Endothelial cell of umbilical vein (primary cell): ENCODE data around the gene PRIM2. TPM values are rescaled to one million over a fixed set of nuclear protein-coding genes. Genes with fewer than 3 reads are reported as not detected.

Experiments
- BruUV-seq: library from RNA; stranded (reverse); fragments of 400-500 nt; replicated peaks from 2 replicates; lab custom pipeline; 2021; lab: Mats Ljungman, UMichigan
- CTCF ChIA-PET: fragments of 300-600, 350-600 bp; sonication (Branson Sonifier 250); formaldehyde crosslinking; loops from one replicate; lab custom pipeline; 2021; ENCODE audit warnings: antibody characterized with exemption, inconsistent platforms; lab: Charles Lee
- POLR2A ChIA-PET: fragments of 300-600, 350-600 bp; sonication (Branson Sonifier 250); formaldehyde crosslinking; loops from one replicate; lab custom pipeline; 2021; ENCODE audit warnings: antibody characterized with exemption, inconsistent platforms; lab: Charles Lee
- DNase-seq: peaks from one replicate; pipeline ENCODE4 v3.0.0-alpha.2; 2011; ENCODE audit warnings: low read depth, low spot score
- FAIRE-seq: peaks from 2 replicates; lab custom pipeline; 2011; peaks lifted over from hg19 to GRCh38; lab: Jason Lieb, UNC
- H2AFZ ChIP-seq: 2 replicates; pipeline ENCODE4 v1.6.0; 2012; ENCODE audit warnings: low read depth, low read length, control low read depth, inconsistent platforms
- H3K27ac ChIP-seq: 2 replicates; pipeline ENCODE4 v1.5.1; 2011; ENCODE audit warnings: low read depth, mild to moderate bottlenecking, control low read depth, low read length, moderate library complexity; ENCODE audit not compliant: insufficient read depth
- H3K27me3 ChIP-seq, 2 experiments: 2 replicates each; pipeline versions ENCODE4 v1.6.0 to v1.6.1; 2011; ENCODE audit warnings: low read length in 2 of 2, mixed read lengths in 1 of 2; ENCODE audit not compliant: control insufficient read depth in 2 of 2, insufficient read depth in 2 of 2
- H3K36me3 ChIP-seq, 2 experiments: 2 replicates in 1 of 2; 3 replicates in 1 of 2; pipeline ENCODE4 v1.5.1; 2011; ENCODE audit warnings: low read length in 2 of 2, mild to moderate bottlenecking in 1 of 2, moderate library complexity in 1 of 2; ENCODE audit not compliant: control insufficient read depth in 2 of 2, insufficient read depth in 2 of 2; ENCODE audit errors: extremely low read depth in 1 of 2
- H3K4me1 ChIP-seq: 3 replicates; pipeline ENCODE4 v1.5.1; 2011; ENCODE audit warnings: mild to moderate bottlenecking, low read length; ENCODE audit not compliant: control insufficient read depth, insufficient read depth; ENCODE audit errors: extremely low read depth
- H3K4me2 ChIP-seq: 2 replicates; pipeline ENCODE4 v1.6.1; 2011; ENCODE audit warnings: low read length, control low read depth, mixed read lengths; ENCODE audit not compliant: insufficient read depth
- H3K4me3 ChIP-seq, 3 experiments: fragments of 200-600 bp in 1 of 3; sonication (generic), shearing (Covaris generic) in 1 of 3; replicated peaks in 1 of 3; 2 replicates each; pipeline ENCODE4 v1.5.1; 2011 to 2016; ENCODE audit warnings: control low read depth in 3 of 3, low read length in 3 of 3, mild to moderate bottlenecking in 2 of 3, inconsistent platforms in 1 of 3, low read depth in 1 of 3, moderate library complexity in 1 of 3; ENCODE audit not compliant: insufficient read depth in 1 of 3
- H3K79me2 ChIP-seq: 2 replicates; pipeline ENCODE4 v1.6.0; 2012; ENCODE audit warnings: low read length, inconsistent platforms; ENCODE audit not compliant: control insufficient read depth, insufficient read depth
- H3K9ac ChIP-seq: replicated peaks from 2 replicates; pipeline ENCODE3; 2011; ENCODE audit warnings: low read length, control low read depth; ENCODE audit not compliant: insufficient read depth; ENCODE audit errors: extremely low read depth
- H3K9me1 ChIP-seq: replicated peaks from 3 replicates; pipeline ENCODE4 v1.6.0; 2011; ENCODE audit warnings: mild to moderate bottlenecking, low read length; ENCODE audit not compliant: control insufficient read depth, insufficient read depth; ENCODE audit errors: extremely low read depth
- H3K9me3 ChIP-seq: replicated peaks from 2 replicates; pipeline ENCODE4 v1.5.1; 2012; ENCODE audit warnings: low read length, inconsistent platforms; ENCODE audit not compliant: control insufficient read depth, insufficient read depth
- H4K20me1 ChIP-seq: replicated peaks from 2 replicates; pipeline ENCODE3; 2011; ENCODE audit warnings: mild to moderate bottlenecking, low read length; ENCODE audit not compliant: control insufficient read depth, insufficient read depth; ENCODE audit errors: extremely low read depth
- EZH2 ChIP-seq: IDR thresholded peaks from 2 replicates; pipeline ENCODE4 v1.6.1; 2012; ENCODE audit warnings: borderline replicate concordance, low read depth, mild to moderate bottlenecking, moderate library complexity, low read length, inconsistent platforms; ENCODE audit not compliant: severe bottlenecking
- FOS ChIP-seq: IDR thresholded peaks from 2 replicates; pipeline ENCODE4 v1.6.1; 2011; ENCODE audit warnings: mild to moderate bottlenecking, low read length, moderate library complexity, borderline replicate concordance; ENCODE audit not compliant: insufficient read depth
- GATA2 ChIP-seq: IDR thresholded peaks from 2 replicates; pipeline ENCODE4 v1.7.0; 2011; ENCODE audit warnings: low read depth, mild to moderate bottlenecking, moderate library complexity, mixed read lengths, low read length; ENCODE audit not compliant: insufficient read length, insufficient read depth
- JUN ChIP-seq: IDR thresholded peaks from 2 replicates; pipeline ENCODE4 v1.6.1; 2011; ENCODE audit warnings: borderline replicate concordance, low read depth; ENCODE audit not compliant: insufficient read length, insufficient read depth
- MYC ChIP-seq: IDR thresholded peaks from one replicate; pipeline ENCODE4 v1.6.1; 2011; ENCODE audit warnings: mild to moderate bottlenecking, low read depth, low read length
- POLR2A ChIP-seq: IDR thresholded peaks from 2 replicates; pipeline ENCODE4 v1.6.1; 2012; ENCODE audit warnings: low read depth, mild to moderate bottlenecking, control low read depth, low read length
- POLR2AphosphoS5 ChIP-seq: IDR thresholded peaks from 2 replicates; pipeline ENCODE4 v1.6.1; 2012; ENCODE audit warnings: low read depth, mild to moderate bottlenecking, control low read depth, low read length, moderate library complexity; ENCODE audit not compliant: insufficient read depth
- dilution Hi-C: fragments of 300-500 bp; cut with MboI; formaldehyde crosslinking; loops from one replicate; pipeline ENCODE4 v1.15.0; 2019; ENCODE audit warnings: low sequenced_read_pairs; ENCODE audit not compliant: extremely low pct_ligation_motif_present
- intact Hi-C: fragments of 100-400 bp; cut with micrococcal nuclease; formaldehyde crosslinking; loops from one replicate; pipeline ENCODE4 v1.10.0; 2022
- polyA plus RNA-seq, 4 experiments: library from polyadenylated mRNA; depleted of rRNA in 3 of 4; stranded (reverse) in 3 of 4; unstranded in 1 of 4; fragments of >200 nt; gene quantifications; 2 replicates each; pipeline versions ENCODE4 v1.2.1 to v1.2.3, GENCODE V29; 2011 to 2012; ENCODE audit warnings: missing spikeins in 1 of 4
- total RNA-seq: library from RNA; stranded (reverse); gene quantifications from 2 replicates; pipeline ENCODE4 v1.2.3, GENCODE V29; 2021
- TF ChIP-seq, protein P1 (sequence below): IDR thresholded peaks from 2 replicates; pipeline ENCODE4 v1.6.1; 2011; ENCODE audit not compliant: insufficient read depth, insufficient read length
- TF ChIP-seq, protein P2 (sequence below), 2 donors: IDR thresholded peaks; 1 replicate in 1 of 2; 2 replicates in 1 of 2; pipeline ENCODE4 v1.5.1; 2011; ENCODE audit warnings: low read length in 2 of 2, mild to moderate bottlenecking in 2 of 2, moderate library complexity in 2 of 2, control low read depth in 1 of 2, inconsistent platforms in 1 of 2, low read depth in 1 of 2; ENCODE audit not compliant: insufficient read depth in 1 of 2; ENCODE audit errors: extremely low read depth in 1 of 2

PRIM2 gene
- total and polyA plus RNA-seq, 2 donors (not counting 3 experiments of a cell fraction or from before 2014, with no cell fraction given): 5.3 to 21.0 TPM

DNA sequence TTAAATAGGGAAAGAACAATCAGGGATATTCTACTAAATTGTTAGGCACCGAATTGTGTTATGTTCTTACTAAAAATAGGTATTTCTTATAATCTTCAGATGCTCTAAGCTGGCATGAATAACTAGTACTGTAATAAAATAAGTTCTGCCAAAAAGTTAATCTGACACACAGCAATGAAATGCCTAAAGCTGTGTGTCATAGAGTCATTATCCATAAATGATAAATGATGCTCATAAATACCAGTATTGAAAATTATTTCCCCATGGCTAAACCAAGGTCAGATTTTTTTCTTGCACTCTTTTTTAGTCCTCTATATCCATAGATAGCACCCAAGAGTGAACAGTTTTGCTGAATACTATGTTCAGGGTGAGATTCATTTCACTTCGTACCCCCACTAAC, 11.7 kb upstream of the PRIM2 start:
- Histone ChIP-seq H3K79me2 (no peaks in the 10 kb centered on the region), H3K27me3 (peaks cover 0 to 3% of the 10 kb centered on the region in 2 experiments), H3K9me1 (no peaks in the 10 kb centered on the region), H2AFZ (no peak overlapping the region), H3K4me1 (no peaks in the 10 kb centered on the region), H3K9ac (no peak overlapping the region), H3K27ac (no peak overlapping the region), H3K36me3 (no peaks in the 10 kb centered on the region), H4K20me1 (no peaks in the 10 kb centered on the region), H3K4me3 (no peak overlapping the region), H3K4me2 (no peak overlapping the region), H3K9me3 (no peaks in the 10 kb centered on the region)
- no TSS peak for BruUV-seq
- DNase-seq: no peak
- ChIA-PET POLR2A (no interaction called here), CTCF (interaction anchor here (0.6 to 1.4 kb wide), 4 partner anchors 8 to 210 kb away, joined by 3 to 5 read pairs (median 4); no protein-coding TSS in a partner anchor)
- no peak for TF ChIP-seq JUN
- no peak for FAIRE-seq
- dilution Hi-C loops (loop anchor here (25.0 kb wide), 1 partner anchor 693 kb away; no protein-coding TSS in a partner anchor), intact Hi-C loops (no loop called here)

DNA sequence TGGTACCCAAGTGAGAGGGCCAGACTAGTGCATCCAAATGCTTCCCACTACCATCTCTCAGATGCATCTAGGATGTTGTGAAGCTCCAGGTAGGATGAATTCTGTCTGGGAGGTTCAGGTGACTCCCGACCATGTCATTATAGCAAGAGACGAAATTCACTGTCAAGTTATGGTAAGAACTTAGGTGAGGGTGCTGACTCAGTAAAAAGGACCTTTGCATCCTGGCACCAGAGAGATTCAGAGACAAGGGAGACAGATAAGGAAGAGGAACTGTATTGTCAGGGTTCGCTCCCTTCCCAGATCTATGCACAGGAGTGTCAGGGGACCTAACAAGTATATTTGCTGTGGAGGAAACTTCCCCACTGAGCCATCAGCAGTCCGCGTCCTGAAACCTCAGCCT, 11.2 kb upstream of the PRIM2 start:
- no peak for TF ChIP-seq POLR2A
- TF ChIP-seq GATA2: no peak
- TF ChIP-seq, protein P1, sequence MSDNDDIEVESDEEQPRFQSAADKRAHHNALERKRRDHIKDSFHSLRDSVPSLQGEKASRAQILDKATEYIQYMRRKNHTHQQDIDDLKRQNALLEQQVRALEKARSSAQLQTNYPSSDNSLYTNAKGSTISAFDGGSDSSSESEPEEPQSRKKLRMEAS: no peak
- TF ChIP-seq EZH2: no peak
- no peak for TF ChIP-seq POLR2AphosphoS5
- TF ChIP-seq, protein P2, sequence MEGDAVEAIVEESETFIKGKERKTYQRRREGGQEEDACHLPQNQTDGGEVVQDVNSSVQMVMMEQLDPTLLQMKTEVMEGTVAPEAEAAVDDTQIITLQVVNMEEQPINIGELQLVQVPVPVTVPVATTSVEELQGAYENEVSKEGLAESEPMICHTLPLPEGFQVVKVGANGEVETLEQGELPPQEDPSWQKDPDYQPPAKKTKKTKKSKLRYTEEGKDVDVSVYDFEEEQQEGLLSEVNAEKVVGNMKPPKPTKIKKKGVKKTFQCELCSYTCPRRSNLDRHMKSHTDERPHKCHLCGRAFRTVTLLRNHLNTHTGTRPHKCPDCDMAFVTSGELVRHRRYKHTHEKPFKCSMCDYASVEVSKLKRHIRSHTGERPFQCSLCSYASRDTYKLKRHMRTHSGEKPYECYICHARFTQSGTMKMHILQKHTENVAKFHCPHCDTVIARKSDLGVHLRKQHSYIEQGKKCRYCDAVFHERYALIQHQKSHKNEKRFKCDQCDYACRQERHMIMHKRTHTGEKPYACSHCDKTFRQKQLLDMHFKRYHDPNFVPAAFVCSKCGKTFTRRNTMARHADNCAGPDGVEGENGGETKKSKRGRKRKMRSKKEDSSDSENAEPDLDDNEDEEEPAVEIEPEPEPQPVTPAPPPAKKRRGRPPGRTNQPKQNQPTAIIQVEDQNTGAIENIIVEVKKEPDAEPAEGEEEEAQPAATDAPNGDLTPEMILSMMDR (IDR thresholded peaks at IDR 0.05; ENCODE audit: extremely low read depth in 1 of 2, insufficient read depth in 1 of 2, low read depth in 1 of 2, low read length in 2 of 2): no peak
- TF ChIP-seq MYC: no peak
- TF ChIP-seq FOS: no peak
- TF ChIP-seq JUN: no peak
- FAIRE-seq: no peak
- Histone ChIP-seq H3K79me2 (no peaks in the 10 kb centered on the region), H3K4me2 (no peak overlapping the region), H3K4me1 (no peaks in the 10 kb centered on the region), H3K27me3 (peaks cover 0 to 3% of the 10 kb centered on the region in 2 experiments), H4K20me1 (no peaks in the 10 kb centered on the region), H3K9ac (no peak overlapping the region), H3K4me3 (no peak overlapping the region), H3K9me3 (no peaks in the 10 kb centered on the region), H3K9me1 (no peaks in the 10 kb centered on the region), H3K36me3 (no peaks in the 10 kb centered on the region), H2AFZ (no peak overlapping the region), H3K27ac (no peak overlapping the region)
- ChIA-PET CTCF (interaction anchor here (0.6 to 1.5 kb wide), 3 partner anchors 11 to 211 kb away, joined by 3 to 4 read pairs (median 3); no protein-coding TSS in a partner anchor), POLR2A (no interaction called here)
- intact Hi-C loops (no loop called here), dilution Hi-C loops (loop anchor here (25.0 kb wide), 1 partner anchor 694 kb away; no protein-coding TSS in a partner anchor)
- no peak for DNase-seq
- BruUV-seq: no TSS peak
